Activated naive CD4-positive, alpha-beta T cell treated with anti-CD3 and anti-CD28 coated beads, Interleukin-2, amount 10 ng/mL, durations not matched to agents 7 days and 5 days (primary cell): Measurements from ENCODE around the gene ARHGEF26.

Experiments
- CTCF ChIA-PET: fragments of 350-600 bp; sonication (Branson Sonifier 250); formaldehyde crosslinking; loops from one replicate; lab custom pipeline; 2021; ENCODE audit warnings: antibody characterized with exemption; lab: Charles Lee
- DNase-seq: peaks from one replicate; pipeline ENCODE4 v3.0.0-alpha.2; 2020
- H3K27ac Mint-ChIP-seq: one replicate; pipeline ENCODE4 v1.8.0; 2021; ENCODE audit warnings: mild to moderate bottlenecking, moderate library complexity, mixed read lengths
- H3K27me3 Mint-ChIP-seq: one replicate; pipeline ENCODE4 v1.8.0; 2021; ENCODE audit warnings: mild to moderate bottlenecking, mixed read lengths
- H3K36me3 Mint-ChIP-seq: one replicate; pipeline ENCODE4 v1.8.0; 2021; ENCODE audit warnings: mixed read lengths
- H3K4me1 Mint-ChIP-seq: one replicate; pipeline ENCODE4 v1.8.0; 2021; ENCODE audit warnings: mixed read lengths
- H3K4me3 Mint-ChIP-seq: one replicate; pipeline ENCODE4 v1.8.0; 2021; ENCODE audit warnings: mild to moderate bottlenecking, moderate library complexity, mixed read lengths
- H3K9me3 Mint-ChIP-seq: one replicate; pipeline ENCODE4 v1.8.0; 2021; ENCODE audit warnings: mixed read lengths

The ARHGEF26 gene

DNA sequence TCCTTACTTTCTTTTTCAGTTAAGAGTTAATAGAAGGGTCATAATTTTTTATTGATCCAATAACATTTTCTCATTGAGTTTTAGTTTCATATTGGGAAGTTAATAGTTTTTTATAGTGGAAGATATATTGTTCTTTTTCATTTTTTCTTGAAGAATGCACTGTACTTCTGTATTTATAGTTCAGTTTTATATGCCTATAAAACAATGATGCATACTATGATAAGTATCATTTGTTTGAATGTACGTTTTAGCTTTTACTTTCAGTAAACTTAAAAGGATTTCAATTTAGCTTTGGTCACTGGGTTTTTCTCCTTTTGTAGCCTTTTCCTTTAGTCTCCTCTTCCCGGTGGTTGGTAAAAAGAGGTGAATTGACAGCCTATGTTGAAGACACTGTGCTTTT is 104.3 kb downstream of the ARHGEF26 start:
- Mint-ChIP-seq H3K4me3 (no peak overlapping the region), H3K27ac (no peak overlapping the region), H3K27me3 (peaks cover 3% of the 10 kb centered on the region), H3K4me1 (no peaks in the 10 kb centered on the region), H3K36me3 (no peaks in the 10 kb centered on the region), H3K9me3 (no peaks in the 10 kb centered on the region)
- CTCF ChIA-PET = no interaction called here
- DNase-seq = no peak

GRCh38 chr3:154227531-154227930 is 106.3 kb downstream of the ARHGEF26 start:
- no peaks in the 10 kb centered on the region for H3K9me3 Mint-ChIP-seq
- H3K4me1 Mint-ChIP-seq = no peaks in the 10 kb centered on the region
- CTCF ChIA-PET = no interaction called here
- H3K4me3 Mint-ChIP-seq = no peak overlapping the region
- H3K36me3 Mint-ChIP-seq = no peaks in the 10 kb centered on the region
- no peak overlapping the region for H3K27ac Mint-ChIP-seq
- H3K27me3 Mint-ChIP-seq = peaks cover 2% of the 10 kb centered on the region
- DNase-seq = no peak

GRCh38 chr3:154228561-154229216 is 107.5 kb downstream of the ARHGEF26 start:
- no peak overlapping the region for H3K27ac Mint-ChIP-seq
- CTCF ChIA-PET = no interaction called here

GRCh38 chr3:154229217-154229590 is 108.0 kb downstream of the ARHGEF26 start:
- H3K4me3 Mint-ChIP-seq = no peak overlapping the region
- no peak overlapping the region for H3K27ac Mint-ChIP-seq
- no peak for DNase-seq
- CTCF ChIA-PET = no interaction called here
- H3K9me3 Mint-ChIP-seq = no peaks in the 10 kb centered on the region
- H3K36me3 Mint-ChIP-seq = no peaks in the 10 kb centered on the region
- H3K27me3 Mint-ChIP-seq = peaks cover 5% of the 10 kb centered on the region
- H3K4me1 Mint-ChIP-seq = no peaks in the 10 kb centered on the region

More at GRCh38 chr3:154228561-154229216, 107.5 kb downstream of the ARHGEF26 start:
- no peak for DNase-seq
- Mint-ChIP-seq H3K4me1 (no peaks in the 10 kb centered on the region), H3K36me3 (no peaks in the 10 kb centered on the region), H3K27me3 (peaks cover 5% of the 10 kb centered on the region), H3K9me3 (no peaks in the 10 kb centered on the region), H3K4me3 (no peak overlapping the region)

DNA sequence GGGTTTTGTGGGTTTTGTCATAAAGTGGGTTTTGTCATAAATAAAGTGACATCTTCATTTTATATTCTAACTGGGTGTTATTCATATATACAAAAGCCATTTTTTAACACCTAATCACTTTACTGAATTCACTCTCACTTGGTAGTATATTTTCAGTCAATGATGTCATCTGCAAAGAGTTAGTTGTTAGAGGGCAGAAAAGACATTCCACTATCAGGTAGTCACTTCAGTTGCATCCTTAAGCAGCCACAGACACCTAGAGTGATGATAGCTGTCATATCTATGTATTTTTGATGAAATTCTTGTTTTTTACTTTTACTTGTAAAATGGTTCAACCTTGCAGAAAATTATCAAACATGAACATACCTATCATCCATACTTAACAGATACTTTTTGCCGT is 114.1 kb downstream of the ARHGEF26 start:
- no peak overlapping the region for H3K27ac Mint-ChIP-seq
- H3K27me3 Mint-ChIP-seq = peaks cover 9% of the 10 kb centered on the region
- CTCF ChIA-PET = no interaction called here
- no peaks in the 10 kb centered on the region for H3K9me3 Mint-ChIP-seq
- H3K36me3 Mint-ChIP-seq = no peaks in the 10 kb centered on the region
- DNase-seq = no peak
- H3K4me3 Mint-ChIP-seq = no peak overlapping the region
- H3K4me1 Mint-ChIP-seq = no peaks in the 10 kb centered on the region

DNA sequence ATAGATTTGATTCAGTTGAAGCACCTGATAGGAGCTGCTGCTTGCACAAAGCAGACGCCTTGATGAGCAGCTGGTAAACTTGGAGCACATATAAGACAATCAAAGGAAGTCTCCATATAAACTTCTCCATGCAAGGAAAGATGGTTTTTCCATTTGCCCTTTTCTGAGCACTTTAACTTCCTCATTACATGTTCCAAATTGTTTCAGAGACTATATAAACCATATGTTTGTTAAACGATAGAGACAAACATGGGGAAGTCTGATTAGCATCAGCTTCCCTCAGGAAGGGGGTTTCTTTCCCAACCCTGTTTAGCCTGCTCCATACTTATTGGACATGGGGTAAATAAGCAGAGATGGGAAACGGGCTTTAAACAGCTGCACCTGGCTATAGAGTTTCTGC is 115.1 kb downstream of the ARHGEF26 start:
- Mint-ChIP-seq H3K4me1 (no peaks in the 10 kb centered on the region), H3K9me3 (no peaks in the 10 kb centered on the region), H3K36me3 (no peaks in the 10 kb centered on the region), H3K27ac (no peak overlapping the region), H3K4me3 (no peak overlapping the region), H3K27me3 (peaks cover 9% of the 10 kb centered on the region)
- CTCF ChIA-PET = interaction anchor here (0.6 to 0.8 kb wide), 2 partner anchors 16 to 825 kb away, joined by 3 read pairs; no protein-coding TSS in a partner anchor
- DNase-seq = no peak

- Mint-ChIP-seq H3K36me3 (no peaks in the 10 kb centered on the region), H3K4me1 (no peaks in the 10 kb centered on the region), H3K9me3 (no peaks in the 10 kb centered on the region), H3K27ac (no peak overlapping the region), H3K4me3 (no peak overlapping the region), H3K27me3 (peaks cover 7% of the 10 kb centered on the region)
- CTCF ChIA-PET = interaction anchor here (1.0 to 1.6 kb wide), 2 partner anchors 12 to 16 kb away, joined by 3 to 4 read pairs; no protein-coding TSS in a partner anchor
- no peak for DNase-seq
Measured at GRCh38 chr3:154240235-154240634, 119.0 kb downstream of the ARHGEF26 start.

DNA sequence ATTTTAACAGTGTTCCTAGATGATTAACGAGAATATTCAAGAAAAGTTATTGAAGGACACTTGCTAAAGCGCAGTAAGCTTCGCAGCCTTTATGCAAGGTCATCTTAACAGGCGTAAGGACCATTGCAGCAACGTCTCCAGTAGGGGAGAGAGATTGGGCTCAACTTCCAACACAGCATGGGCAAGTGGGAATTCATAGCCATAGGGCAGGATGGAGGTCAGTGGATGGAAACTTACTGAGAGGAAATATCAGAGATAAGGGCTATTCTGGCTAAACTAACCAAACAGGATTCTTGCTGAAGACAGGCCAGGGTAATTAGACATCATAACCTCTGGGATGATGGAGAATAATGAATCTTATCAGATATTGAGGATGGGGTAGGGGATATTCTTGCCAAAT is 120.3 kb downstream of the ARHGEF26 start:
- H3K27ac Mint-ChIP-seq = no peak overlapping the region
- CTCF ChIA-PET = interaction anchor here (1.6 kb wide), 1 partner anchor 11 kb away, joined by 4 read pairs; no protein-coding TSS in a partner anchor
- no peak for DNase-seq
- H3K4me3 Mint-ChIP-seq = no peak overlapping the region
- no peaks in the 10 kb centered on the region for H3K36me3 Mint-ChIP-seq
- H3K27me3 Mint-ChIP-seq = peaks cover 7% of the 10 kb centered on the region
- H3K4me1 Mint-ChIP-seq = no peaks in the 10 kb centered on the region
- no peaks in the 10 kb centered on the region for H3K9me3 Mint-ChIP-seq

- no peak overlapping the region for H3K4me3 Mint-ChIP-seq
- no peaks in the 10 kb centered on the region for H3K9me3 Mint-ChIP-seq
- H3K36me3 Mint-ChIP-seq = no peaks in the 10 kb centered on the region
- no peaks in the 10 kb centered on the region for H3K4me1 Mint-ChIP-seq
- CTCF ChIA-PET = interaction anchor here (0.7 kb wide), 1 partner anchor 551 kb away, joined by 3 read pairs; no protein-coding TSS in a partner anchor
- peaks cover 7% of the 10 kb centered on the region for H3K27me3 Mint-ChIP-seq
- H3K27ac Mint-ChIP-seq = no peak overlapping the region
- DNase-seq = no peak
Measured at GRCh38 chr3:154242766-154243165, 121.6 kb downstream of the ARHGEF26 start.

GRCh38 chr3:154243353-154243752 is 122.2 kb downstream of the ARHGEF26 start:
- no peak for DNase-seq
- Mint-ChIP-seq H3K4me3 (no peak overlapping the region), H3K36me3 (no peaks in the 10 kb centered on the region), H3K27ac (no peak overlapping the region), H3K9me3 (no peaks in the 10 kb centered on the region), H3K4me1 (no peaks in the 10 kb centered on the region), H3K27me3 (peaks cover 7% of the 10 kb centered on the region)
- CTCF ChIA-PET = interaction anchor here (0.7 kb wide), 1 partner anchor 552 kb away, joined by 3 read pairs; no protein-coding TSS in a partner anchor

GRCh38 chr3:154244644-154245043 is 123.5 kb downstream of the ARHGEF26 start:
- DNase-seq = no peak
- H3K4me1 Mint-ChIP-seq = no peaks in the 10 kb centered on the region
- peaks cover 4% of the 10 kb centered on the region for H3K27me3 Mint-ChIP-seq
- no peak overlapping the region for H3K27ac Mint-ChIP-seq
- CTCF ChIA-PET = no interaction called here
- H3K4me3 Mint-ChIP-seq = no peak overlapping the region
- peaks cover 2% of the 10 kb centered on the region for H3K36me3 Mint-ChIP-seq
- no peaks in the 10 kb centered on the region for H3K9me3 Mint-ChIP-seq

DNA sequence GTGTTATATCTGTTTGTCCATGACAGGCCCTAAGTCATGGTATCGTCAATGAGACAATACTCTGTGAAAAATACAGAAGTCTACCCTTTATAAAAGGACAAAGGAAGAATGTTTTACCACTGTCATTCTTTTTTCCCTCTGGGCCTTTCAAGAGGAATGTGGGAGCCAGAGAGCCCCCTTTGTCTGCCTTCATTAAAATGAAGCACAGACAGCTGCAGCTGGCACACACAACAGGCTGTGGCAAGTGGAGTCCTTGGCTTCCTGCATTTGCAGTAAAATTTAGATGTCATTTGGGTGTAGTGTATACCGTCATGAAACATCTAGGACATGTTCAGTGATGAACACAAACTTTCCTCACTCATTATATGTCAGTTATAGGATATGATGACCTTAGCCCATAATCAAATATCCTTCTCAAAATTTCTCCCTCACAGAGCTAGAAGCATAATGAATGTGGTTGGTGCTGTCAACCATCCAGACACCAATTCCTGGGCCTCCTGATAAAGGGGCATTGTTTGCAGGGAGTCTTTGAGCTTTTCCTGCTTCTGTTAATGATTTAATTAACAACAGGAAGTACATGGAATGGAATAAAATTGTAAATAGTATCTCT is 126.7 kb downstream of the ARHGEF26 start:
- CTCF ChIA-PET = no interaction called here
- Mint-ChIP-seq H3K9me3 (no peaks in the 10 kb centered on the region), H3K4me3 (no peak overlapping the region), H3K27ac (no peak overlapping the region), H3K4me1 (peaks cover 5% of the 10 kb centered on the region), H3K27me3 (peaks cover under 1% of the 10 kb centered on the region), H3K36me3 (peaks cover 22% of the 10 kb centered on the region)
- no peak for DNase-seq

DNA sequence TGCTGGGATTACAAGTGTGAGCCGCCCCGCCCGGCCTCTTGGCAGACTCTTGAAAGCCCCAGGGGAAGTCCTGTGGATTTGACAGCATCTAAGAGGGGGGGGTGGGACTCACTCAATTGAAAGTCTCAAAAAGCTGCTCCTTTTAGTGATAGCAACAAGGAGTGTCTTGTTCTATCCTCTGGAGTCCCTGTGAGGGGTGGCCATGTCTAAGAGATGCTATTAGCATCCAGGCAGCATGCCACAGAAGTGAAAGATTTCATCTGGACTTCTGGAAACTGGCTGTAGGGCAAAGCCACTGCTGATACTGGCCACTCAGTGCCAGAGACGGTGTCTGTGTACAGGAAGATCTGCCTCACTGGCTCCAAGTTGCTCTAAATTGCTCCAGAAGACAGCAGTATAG is 129.1 kb downstream of the ARHGEF26 start:
- no peaks in the 10 kb centered on the region for H3K9me3 Mint-ChIP-seq
- no peak for DNase-seq
- H3K36me3 Mint-ChIP-seq = peaks cover 32% of the 10 kb centered on the region
- H3K27ac Mint-ChIP-seq = no peak overlapping the region
- CTCF ChIA-PET = no interaction called here
- H3K4me1 Mint-ChIP-seq = peaks cover 5% of the 10 kb centered on the region
- H3K27me3 Mint-ChIP-seq = no peaks in the 10 kb centered on the region
- no peak overlapping the region for H3K4me3 Mint-ChIP-seq

GRCh38 chr3:154251610-154252009 is 130.4 kb downstream of the ARHGEF26 start:
- H3K27ac Mint-ChIP-seq = no peak overlapping the region
- DNase-seq = no peak
- no peaks in the 10 kb centered on the region for H3K27me3 Mint-ChIP-seq
- CTCF ChIA-PET = no interaction called here
- peaks cover 38% of the 10 kb centered on the region for H3K36me3 Mint-ChIP-seq
- no peak overlapping the region for H3K4me3 Mint-ChIP-seq
- peaks cover 5% of the 10 kb centered on the region for H3K4me1 Mint-ChIP-seq
- H3K9me3 Mint-ChIP-seq = no peaks in the 10 kb centered on the region
